NOMO-1 treated with DMSO at 0.1 percent for 48 hours (cell line): ENCODE data around the gene ACSM2B.
"Not testable (repeated sequence)": the region's sequence is repeated elsewhere in the genome, so short reads cannot be mapped to it uniquely, and the experiment has no call there.

Experiments
- DNase-seq: peaks from one replicate; lab custom pipeline; 2025; ENCODE audit not compliant: unreplicated experiment; lab: John Stamatoyannopoulos, UW

ACSM2B gene

GRCh38 chr16:20538687-20539086, 37.5 kb downstream of the ACSM2B start:
- DNase-seq: no peak

- DNase-seq: no peak
Observed at GRCh38 chr16:20538181-20538580, 38.0 kb downstream of the ACSM2B start.

DNA sequence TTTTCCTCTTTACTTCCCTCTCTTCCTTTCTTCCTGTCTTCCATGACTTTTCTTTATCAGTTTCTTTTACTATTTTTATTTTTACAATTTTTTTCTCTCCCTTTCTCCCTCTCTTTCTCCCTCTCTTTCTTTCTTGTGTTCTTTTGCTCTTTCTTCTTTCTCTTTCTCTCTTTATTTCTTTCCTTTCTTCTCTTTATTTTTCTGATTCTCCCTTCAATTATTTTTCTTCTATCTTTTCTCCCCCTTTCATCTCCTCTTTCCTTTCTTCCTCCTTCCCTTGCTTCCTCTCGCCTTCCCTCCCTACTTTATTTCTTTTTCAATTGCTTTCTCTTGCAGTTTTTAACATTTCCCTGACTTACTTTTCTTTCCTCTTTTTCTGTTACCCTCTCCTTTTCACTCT, 39.5 kb downstream of the ACSM2B start:
- not testable (repeated sequence) for DNase-seq

GRCh38 chr16:20532284-20532792, 43.8 kb downstream of the ACSM2B start:
- not testable (repeated sequence) for DNase-seq

DNA sequence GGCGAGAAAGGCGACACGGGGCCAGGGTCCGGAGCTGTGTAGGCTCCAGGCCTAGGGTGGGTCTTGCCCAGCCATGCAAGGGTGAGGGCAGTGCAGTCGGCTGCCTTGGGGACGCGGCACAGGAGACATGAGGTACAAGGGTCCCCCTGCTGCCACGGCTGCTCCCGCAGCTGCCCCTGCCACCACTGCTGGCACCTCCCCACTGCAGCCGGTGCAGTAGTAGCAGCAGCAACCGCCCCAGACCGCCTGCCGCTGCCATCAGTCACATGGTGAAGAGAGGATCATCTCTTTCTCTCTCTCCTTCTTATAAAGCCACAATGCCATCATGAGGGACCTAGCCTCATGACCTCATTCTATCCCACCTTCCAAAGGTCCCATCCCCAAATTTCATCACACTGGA, 44.4 kb downstream of the ACSM2B start:
- not testable (repeated sequence) for DNase-seq

- DNase-seq: no peak
Observed at GRCh38 chr16:20520103-20520502, 56.1 kb downstream of the ACSM2B start.

GRCh38 chr16:20519231-20519630, 56.9 kb downstream of the ACSM2B start:
- no peak for DNase-seq

DNA sequence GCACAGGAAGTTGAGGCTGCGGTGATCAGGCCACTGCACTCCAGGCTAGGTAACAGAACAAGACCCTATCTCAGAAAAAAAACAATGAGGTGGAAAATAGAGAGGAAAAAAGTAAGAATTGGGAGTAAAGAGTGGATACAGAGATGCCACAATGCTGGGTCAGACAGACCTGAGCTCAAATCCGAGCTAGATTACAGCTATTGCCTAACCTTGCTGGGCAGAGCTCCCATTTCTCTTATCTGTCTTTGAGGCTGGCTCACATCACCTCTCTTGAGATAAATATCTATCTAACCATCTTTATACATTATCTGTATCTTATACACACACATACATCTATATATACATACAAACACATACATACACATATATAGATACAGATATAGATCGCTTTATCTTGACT, 59.0 kb downstream of the ACSM2B start:
- DNase-seq: no peak

DNA sequence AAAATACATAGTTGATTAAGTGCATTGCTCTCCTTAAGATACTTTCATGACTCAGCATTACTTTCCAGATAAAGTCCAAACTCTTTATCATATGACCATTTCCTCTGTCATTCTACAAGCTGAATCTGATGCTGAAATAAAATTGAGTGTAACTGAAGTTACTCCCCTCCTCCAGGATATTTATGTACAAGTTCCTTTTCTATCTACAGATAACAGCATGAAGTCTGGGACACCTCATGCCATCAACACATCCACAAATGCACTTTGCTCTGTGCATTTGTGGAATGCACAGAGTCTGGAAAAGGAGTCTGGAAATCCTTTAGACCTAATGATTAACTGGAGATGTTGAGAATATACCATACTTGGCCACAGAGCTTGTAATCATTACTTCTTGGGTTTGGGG, 60.5 kb downstream of the ACSM2B start:
- no peak for DNase-seq

DNA sequence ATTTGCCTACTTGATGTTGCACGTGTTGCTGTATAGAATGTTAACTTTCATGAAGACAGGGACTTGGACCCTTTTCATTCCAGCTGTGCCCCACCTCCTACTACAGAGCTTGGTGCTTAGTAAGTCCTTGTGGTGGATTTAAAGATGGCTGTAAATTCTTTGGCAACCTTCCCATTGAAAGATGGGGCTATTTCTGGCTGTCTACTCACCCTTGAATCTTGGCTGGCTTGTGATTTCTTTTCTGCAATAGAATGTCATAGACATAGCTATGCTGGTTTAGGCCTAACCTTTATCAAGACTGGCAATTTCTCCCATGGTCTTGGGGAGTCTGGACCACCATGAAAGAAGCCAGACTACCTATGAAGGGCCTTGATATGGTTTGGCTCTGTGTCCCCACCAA, 65.8 kb downstream of the ACSM2B start:
- no peak for DNase-seq

- DNase-seq: no peak
Observed at GRCh38 chr16:20507280-20507679, 68.9 kb downstream of the ACSM2B start.

DNA sequence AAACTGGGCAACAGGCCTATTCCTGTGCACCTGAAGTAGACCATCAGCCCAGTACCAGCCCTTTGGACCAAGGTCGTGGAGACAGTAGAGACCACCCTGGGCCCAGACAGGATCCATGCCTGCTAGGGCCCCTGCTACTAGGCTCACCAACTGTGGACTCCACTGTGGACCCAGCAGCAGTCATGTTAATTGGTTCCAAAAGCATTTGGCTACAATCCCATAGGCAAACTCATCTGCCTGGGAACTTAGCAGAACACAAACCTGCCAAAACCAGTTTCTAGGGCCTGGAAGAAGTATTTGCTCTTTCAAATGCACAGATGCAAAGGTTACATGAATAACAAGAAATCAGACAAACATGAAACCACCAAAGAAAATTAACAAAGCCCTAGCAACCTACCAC, 71.7 kb downstream of the ACSM2B start:
- no peak for DNase-seq

GRCh38 chr16:20491448-20491847, 84.7 kb downstream of the ACSM2B start:
- not testable (repeated sequence) for DNase-seq

DNA sequence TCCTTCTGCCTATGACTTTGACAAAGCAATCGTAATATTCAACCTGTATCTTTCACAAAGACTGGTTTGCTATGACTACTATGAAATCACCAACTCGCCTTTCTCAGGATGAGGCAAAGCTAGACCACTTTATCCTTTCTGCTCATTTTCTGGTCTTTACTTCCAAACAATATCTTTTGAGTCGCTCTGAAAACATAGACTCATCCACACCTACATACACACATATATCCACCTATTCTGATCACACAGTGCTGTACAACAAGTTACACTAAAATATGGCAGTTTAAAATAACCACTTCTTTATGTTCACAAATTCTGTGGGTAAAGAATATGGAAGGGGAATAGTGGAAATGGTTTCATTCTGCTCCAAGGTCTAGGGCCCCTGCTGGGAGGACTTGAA, 85.2 kb downstream of the ACSM2B start:
- not testable (repeated sequence) for DNase-seq
